Thoracic aorta (tissue), 2 donors: Measurements from ENCODE around the gene RNPEPL1. TPM values are rescaled to one million over a fixed set of nuclear protein-coding genes. Genes with fewer than 3 reads are reported as not detected.
"Not testable (repeated sequence)": the region's sequence is repeated elsewhere in the genome, so short reads cannot be mapped to it uniquely, and the experiment has no call there.

Experiments
- ATAC-seq: fragments of 150-250 bp; one replicate; pipeline ENCODE4 v1.8.0; 2017; ENCODE audit warnings: low read depth; ENCODE audit not compliant: insufficient number of reproducible peaks, low FRiP score
- DNase-seq: peaks from one replicate; pipeline ENCODE4 v3.0.0-alpha.2; 2020; ENCODE audit warnings: low spot score
- H3K27ac ChIP-seq, 2 donors: fragments of 200-600 bp; sonication (generic); 1 replicate in 1 of 2; 2 replicates in 1 of 2; pipeline ENCODE4 v1.5.1; 2016; ENCODE audit warnings: mild to moderate bottlenecking in 2 of 2, moderate library complexity in 2 of 2
- H3K27me3 ChIP-seq: fragments of 200-600 bp; sonication (generic); replicated peaks from 2 replicates; pipeline ENCODE4 v1.6.0; 2016; ENCODE audit warnings: mild to moderate bottlenecking; ENCODE audit not compliant: insufficient read depth
- H3K36me3 ChIP-seq: fragments of 200-600 bp; sonication (generic); one replicate; pipeline ENCODE4 v1.5.1; 2016
- H3K4me1 ChIP-seq, 2 donors: fragments of 200-600 bp; sonication (generic); 1 replicate in 1 of 2; 2 replicates in 1 of 2; pipeline versions ENCODE4 v1.5.1 to v1.6.0; 2016; ENCODE audit warnings: low read depth in 2 of 2, mild to moderate bottlenecking in 1 of 2; ENCODE audit not compliant: control insufficient read depth in 1 of 2
- H3K4me3 ChIP-seq: fragments of 200-600 bp; sonication (generic); 2 replicates; pipeline ENCODE4 v1.5.1; 2016; ENCODE audit warnings: mild to moderate bottlenecking
- H3K9me3 ChIP-seq: fragments of 200-600 bp; sonication (generic); 2 replicates; pipeline ENCODE4 v1.5.1; 2016
- total RNA-seq, 2 donors: library from RNA; depleted of rRNA; stranded (reverse); fragments of >200 nt; gene quantifications; one replicate each; pipeline versions ENCODE4 v1.1.0 to v1.2.3, GENCODE V29; 2016
- TF ChIP-seq, protein P1 (sequence below): fragments of 200-600 bp; sonication (generic); IDR thresholded peaks from one replicate; pipeline ENCODE4 v1.5.1; 2019; ENCODE audit warnings: antibody characterized with exemption

RNPEPL1 gene
- total RNA-seq, 2 donors from 2014 or later = 71.1 to 101 TPM

DNA sequence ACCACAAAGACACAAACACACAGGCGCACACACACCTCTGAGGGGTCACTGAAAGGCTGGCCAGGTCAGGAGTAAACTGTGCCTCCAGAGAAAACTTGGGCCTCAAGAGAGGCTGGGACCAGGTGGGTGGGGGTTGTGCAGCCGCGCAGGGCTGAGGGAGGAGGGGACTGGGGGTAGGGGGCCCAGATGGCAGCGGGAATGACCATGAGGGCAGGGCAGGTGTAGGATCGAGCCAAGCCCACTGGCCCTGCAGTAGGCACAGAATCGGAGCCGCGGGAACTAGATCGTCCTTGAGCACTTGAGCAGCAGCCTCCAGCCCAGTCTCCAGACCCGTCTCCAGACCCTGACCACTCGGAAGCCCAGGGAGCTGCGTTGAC is 47.3 kb upstream of the RNPEPL1 start:
- no peak for DNase-seq
- H3K27ac ChIP-seq = no peak overlapping the region
- peaks cover 12% of the 10 kb centered on the region for H3K36me3 ChIP-seq
- peaks cover 0 to 13% of the 10 kb centered on the region in 2 donors for H3K4me1 ChIP-seq
- TF ChIP-seq, protein P1, sequence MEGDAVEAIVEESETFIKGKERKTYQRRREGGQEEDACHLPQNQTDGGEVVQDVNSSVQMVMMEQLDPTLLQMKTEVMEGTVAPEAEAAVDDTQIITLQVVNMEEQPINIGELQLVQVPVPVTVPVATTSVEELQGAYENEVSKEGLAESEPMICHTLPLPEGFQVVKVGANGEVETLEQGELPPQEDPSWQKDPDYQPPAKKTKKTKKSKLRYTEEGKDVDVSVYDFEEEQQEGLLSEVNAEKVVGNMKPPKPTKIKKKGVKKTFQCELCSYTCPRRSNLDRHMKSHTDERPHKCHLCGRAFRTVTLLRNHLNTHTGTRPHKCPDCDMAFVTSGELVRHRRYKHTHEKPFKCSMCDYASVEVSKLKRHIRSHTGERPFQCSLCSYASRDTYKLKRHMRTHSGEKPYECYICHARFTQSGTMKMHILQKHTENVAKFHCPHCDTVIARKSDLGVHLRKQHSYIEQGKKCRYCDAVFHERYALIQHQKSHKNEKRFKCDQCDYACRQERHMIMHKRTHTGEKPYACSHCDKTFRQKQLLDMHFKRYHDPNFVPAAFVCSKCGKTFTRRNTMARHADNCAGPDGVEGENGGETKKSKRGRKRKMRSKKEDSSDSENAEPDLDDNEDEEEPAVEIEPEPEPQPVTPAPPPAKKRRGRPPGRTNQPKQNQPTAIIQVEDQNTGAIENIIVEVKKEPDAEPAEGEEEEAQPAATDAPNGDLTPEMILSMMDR = no peak
- H3K9me3 ChIP-seq = no peaks in the 10 kb centered on the region
- H3K4me3 ChIP-seq = no peak overlapping the region
- H3K27me3 ChIP-seq = no peaks in the 10 kb centered on the region
- no peak for ATAC-seq

DNA sequence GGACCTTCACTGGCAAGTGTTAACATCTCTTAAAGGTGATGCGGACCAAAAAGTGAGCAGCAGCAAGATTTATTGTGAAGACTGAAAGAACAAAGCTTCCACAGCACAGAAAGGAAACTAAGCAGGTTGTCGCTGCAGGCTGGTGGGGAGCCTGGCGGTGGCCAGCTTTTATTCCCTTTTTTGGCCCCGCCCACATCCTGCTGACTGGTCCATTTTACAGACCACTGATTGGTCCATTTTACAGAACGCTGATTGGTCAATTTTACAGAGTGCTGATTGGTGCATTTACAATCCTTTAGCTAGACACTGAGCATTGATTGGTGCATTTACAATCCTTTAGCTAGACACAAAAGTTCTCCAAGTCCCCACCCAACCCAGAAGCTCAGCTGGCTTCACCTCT is 46.4 kb upstream of the RNPEPL1 start:
- H3K4me3 ChIP-seq, ATAC-seq, H3K27ac ChIP-seq, H3K9me3 ChIP-seq, DNase-seq, H3K27me3 ChIP-seq: not testable (repeated sequence)
- peaks cover 0 to 13% of the 10 kb centered on the region in 2 donors for H3K4me1 ChIP-seq
- H3K36me3 ChIP-seq = peaks cover 12% of the 10 kb centered on the region

DNA sequence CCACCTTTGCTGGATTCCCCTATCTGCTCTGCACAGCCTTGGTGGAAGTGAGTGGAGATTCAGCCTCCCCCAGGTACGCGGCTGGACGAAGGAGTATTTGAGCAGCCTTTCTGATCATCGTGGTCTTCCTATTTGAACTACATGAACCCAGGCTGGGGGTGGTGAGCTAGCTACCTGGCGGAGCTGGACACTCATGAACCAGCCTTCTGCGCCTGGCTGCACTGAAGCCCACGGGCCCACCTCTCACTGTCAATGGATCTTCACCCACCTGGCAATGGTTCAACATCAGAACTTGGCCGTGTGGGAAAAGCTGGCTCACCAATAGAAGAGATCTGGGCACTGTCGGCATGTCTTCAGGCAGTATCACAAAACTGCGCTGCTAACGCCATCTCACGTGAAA is 45.9 kb upstream of the RNPEPL1 start:
- H3K4me3 ChIP-seq = no peak overlapping the region
- peaks cover 0 to 13% of the 10 kb centered on the region in 2 donors for H3K4me1 ChIP-seq
- peaks cover 12% of the 10 kb centered on the region for H3K36me3 ChIP-seq
- TF ChIP-seq, protein P1 = no peak
- no peaks in the 10 kb centered on the region for H3K27me3 ChIP-seq
- no peaks in the 10 kb centered on the region for H3K9me3 ChIP-seq
- H3K27ac ChIP-seq = no peak overlapping the region
- ATAC-seq (no peak), DNase-seq (no peak)

DNA sequence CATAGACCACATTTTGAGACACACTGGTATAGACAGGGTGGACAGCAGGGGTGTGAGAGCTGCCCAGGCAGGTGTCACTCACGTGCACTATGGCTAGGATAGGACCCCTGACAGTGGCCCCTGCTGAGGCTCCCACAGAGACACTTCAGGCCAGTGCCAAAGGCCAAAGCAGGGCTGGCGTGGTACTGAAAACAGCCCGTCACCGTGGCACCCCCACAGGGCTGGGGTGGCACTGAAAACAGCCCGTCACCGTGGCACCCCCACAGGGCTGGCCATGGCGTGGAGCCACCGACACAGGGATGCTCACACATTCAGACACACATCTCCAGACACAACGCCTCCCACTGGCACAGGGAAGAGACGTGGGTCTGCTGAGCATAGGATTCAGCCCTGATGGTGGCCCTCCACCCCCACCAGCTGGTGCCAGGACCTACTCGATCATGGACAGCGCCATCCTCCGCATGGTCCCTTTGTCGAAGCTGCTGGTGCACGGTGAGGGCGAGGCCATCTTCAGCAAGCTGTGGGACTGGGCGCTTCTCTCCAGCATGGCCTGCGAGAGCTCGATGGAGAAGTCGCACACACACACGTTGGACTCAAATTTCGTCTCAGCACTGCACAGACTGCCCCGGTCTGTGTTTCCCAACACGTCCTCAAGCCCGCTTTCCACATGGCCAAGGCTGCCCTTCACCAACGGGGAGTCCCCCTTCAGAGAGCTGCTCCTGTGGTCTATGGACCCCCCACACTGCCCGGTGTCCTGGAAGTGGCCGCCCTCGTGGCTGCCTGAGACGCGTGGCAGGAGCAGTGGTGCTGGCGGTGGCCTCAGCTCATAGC is 44.6 kb upstream of the RNPEPL1 start:
- Histone ChIP-seq H3K4me1 (peaks cover 0 to 13% of the 10 kb centered on the region in 2 donors), H3K27ac (no peak overlapping the region), H3K4me3 (no peak overlapping the region), H3K9me3 (no peaks in the 10 kb centered on the region), H3K27me3 (no peaks in the 10 kb centered on the region), H3K36me3 (peaks cover 12% of the 10 kb centered on the region)
- no peak for ATAC-seq
- no peak for DNase-seq
- TF ChIP-seq, protein P1 = no peak

DNA sequence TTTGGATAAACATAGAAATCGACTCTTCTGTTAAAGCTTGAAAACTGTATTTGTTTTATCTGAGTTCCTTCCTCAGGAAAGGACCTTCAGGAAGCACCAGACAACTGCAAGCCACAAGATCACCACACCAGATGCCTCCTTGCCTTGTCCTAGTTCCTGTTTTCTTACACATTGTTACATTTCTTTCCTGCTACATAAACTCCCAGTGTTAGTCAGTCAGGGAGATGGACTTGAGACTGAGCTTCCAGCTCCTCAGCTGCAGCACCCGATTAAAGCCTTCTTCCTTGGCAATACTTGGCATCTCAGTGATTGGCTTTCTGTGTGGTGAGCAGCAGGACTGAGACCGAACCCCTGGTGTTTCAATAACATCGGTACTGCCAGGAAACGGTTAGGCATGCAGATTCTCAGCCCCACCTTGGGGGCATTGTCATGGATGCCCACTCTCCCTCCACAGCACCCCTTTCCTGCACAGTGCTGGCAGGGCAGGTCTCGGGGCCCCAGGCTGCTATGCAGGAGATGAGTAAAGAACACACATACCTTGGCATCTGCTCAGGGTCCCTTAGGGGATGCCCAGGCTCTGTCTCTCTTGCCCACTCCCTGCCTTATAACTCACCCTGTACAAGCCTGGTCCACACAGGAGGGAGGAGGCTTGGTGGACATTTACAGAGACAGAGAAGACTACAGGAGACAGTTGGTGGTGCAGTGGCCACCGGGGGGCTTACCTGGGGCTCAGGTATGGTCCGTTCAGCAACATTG is 43.1 kb upstream of the RNPEPL1 start:
- ATAC-seq = no peak
- H3K36me3 ChIP-seq = peaks cover 12% of the 10 kb centered on the region

More for the DNA sequence above, 43.1 kb upstream of the RNPEPL1 start:
- no peak for DNase-seq
- no peak overlapping the region for H3K4me3 ChIP-seq
- H3K27ac ChIP-seq = no peak overlapping the region
- peaks cover 0 to 5% of the 10 kb centered on the region in 2 donors for H3K4me1 ChIP-seq
- no peaks in the 10 kb centered on the region for H3K27me3 ChIP-seq
- TF ChIP-seq, protein P1 = no peak
- H3K9me3 ChIP-seq = no peaks in the 10 kb centered on the region
